SK-N-SH (cell line): ENCODE data around the gene TMEM126A. TPM values are rescaled to one million over a fixed set of nuclear protein-coding genes. Genes with fewer than 3 reads are reported as not detected.

Experiments
- CTCF ChIA-PET: fragments of 300-600, 350-600 bp; formaldehyde crosslinking; extraction: SDS; loops from one replicate; lab custom pipeline; 2021; lab: Yijun Ruan, JAX
- POLR2A ChIA-PET: fragments of 350-600 bp; sonication (Branson Sonifier 250); formaldehyde crosslinking; extraction: SDS; loops from one replicate; lab custom pipeline; 2020; ENCODE audit warnings: antibody characterized with exemption, inconsistent platforms; lab: Yijun Ruan, JAX
- DNase-seq: peaks from one replicate; pipeline ENCODE4 v3.0.0; 2012
- H2AFZ ChIP-seq: fragments of 200-600 bp; sonication (generic); 2 replicates; pipeline ENCODE4 v1.8.1; 2016; ENCODE audit warnings: antibody characterized with exemption, mild to moderate bottlenecking, low read depth
- H3F3A ChIP-seq: fragments of 200-600 bp; sonication (generic); replicated peaks from 2 replicates; pipeline ENCODE3; 2016; ENCODE audit warnings: antibody characterized with exemption, mild to moderate bottlenecking; ENCODE audit not compliant: insufficient read depth
- H3K27ac ChIP-seq, 2 experiments: fragments of 200-500 bp in 1 of 2; fragments of 200-600 bp in 1 of 2; sonication (Bioruptor generic) in 1 of 2; sonication (generic), shearing (Covaris generic) in 1 of 2; 2 replicates each; pipeline versions ENCODE4 v1.5.1 to v1.6.1; 2014 to 2016; ENCODE audit warnings: low read depth in 2 of 2, inconsistent platforms in 1 of 2, low read length in 1 of 2, mild to moderate bottlenecking in 1 of 2, mixed read lengths in 1 of 2
- H3K27me3 ChIP-seq: fragments of 200-600 bp; sonication (generic), shearing (Covaris generic); 2 replicates; pipeline ENCODE4 v1.6.1; 2016; ENCODE audit warnings: mixed run types; ENCODE audit not compliant: insufficient read depth
- H3K36me3 ChIP-seq, 2 experiments: fragments of 200-500 bp in 1 of 2; fragments of 200-600 bp in 1 of 2; sonication (Bioruptor generic) in 1 of 2; sonication (generic) in 1 of 2; replicated peaks in 1 of 2; 2 replicates each; pipeline versions ENCODE3 to v1.5.1; 2014 to 2016; ENCODE audit warnings: low read length in 1 of 2, mild to moderate bottlenecking in 1 of 2; ENCODE audit not compliant: insufficient read depth in 2 of 2, control insufficient read depth in 1 of 2
- H3K4me1 ChIP-seq, 2 experiments: fragments of 200-500 bp in 1 of 2; fragments of 200-600 bp in 1 of 2; sonication (Bioruptor generic) in 1 of 2; sonication (generic), shearing (Covaris generic) in 1 of 2; 2 replicates each; pipeline versions ENCODE4 v1.5.1 to v1.6.1; 2014 to 2016; ENCODE audit warnings: low read depth in 1 of 2, low read length in 1 of 2, mixed run types in 1 of 2; ENCODE audit not compliant: insufficient read depth in 2 of 2, control insufficient read depth in 1 of 2
- H3K4me2 ChIP-seq: fragments of 200-600 bp; sonication (generic), shearing (Covaris generic); 2 replicates; pipeline ENCODE4 v1.6.1; 2017; ENCODE audit warnings: mixed run types
- H3K4me3 ChIP-seq, 2 experiments: fragments of 200-500 bp in 1 of 2; fragments of 200-600 bp in 1 of 2; sonication (Bioruptor generic) in 1 of 2; sonication (generic), shearing (Covaris generic) in 1 of 2; 2 replicates each; pipeline versions ENCODE4 v1.5.1 to v1.8.1; 2014 to 2016; ENCODE audit warnings: low read depth in 2 of 2, inconsistent platforms in 1 of 2, low read length in 1 of 2, mild to moderate bottlenecking in 1 of 2, mixed read lengths in 1 of 2, moderate library complexity in 1 of 2
- H3K79me2 ChIP-seq: fragments of 200-600 bp; sonication (generic); 2 replicates; pipeline ENCODE4 v1.8.1; 2017; ENCODE audit warnings: mild to moderate bottlenecking; ENCODE audit not compliant: insufficient read depth
- H3K9ac ChIP-seq: fragments of 200-600 bp; sonication (generic); 2 replicates; pipeline ENCODE4 v1.6.1; 2017; ENCODE audit warnings: mixed run types
- H3K9me2 ChIP-seq: fragments of 200-600 bp; sonication (generic); 2 replicates; pipeline ENCODE4 v1.6.1; 2017; ENCODE audit warnings: mixed run types
- H3K9me3 ChIP-seq: fragments of 200-600 bp; sonication (generic); 2 replicates; pipeline ENCODE4 v1.6.1; 2017; ENCODE audit warnings: mixed run types, mild to moderate bottlenecking, moderate library complexity
- H4K20me1 ChIP-seq: fragments of 200-600 bp; sonication (generic); 2 replicates; pipeline ENCODE4 v1.6.1; 2017; ENCODE audit warnings: mild to moderate bottlenecking, mixed run types; ENCODE audit not compliant: insufficient read depth
- CHD2 ChIP-seq: fragments of 150-350 bp; IDR thresholded peaks from 2 replicates; pipeline ENCODE4 v1.6.1; 2018; ENCODE audit warnings: low read length; ENCODE audit not compliant: partially characterized antibody
- EZH2phosphoT487 ChIP-seq: fragments of 200-600 bp; sonication (generic); IDR thresholded peaks from 2 replicates; pipeline ENCODE4 v1.6.1; 2017; ENCODE audit warnings: low read depth, mixed run types, mild to moderate bottlenecking, antibody characterized with exemption, moderate library complexity, borderline replicate concordance
- FOXM1 ChIP-seq: IDR thresholded peaks from 2 replicates; pipeline ENCODE4 v1.4.0; 2012; ENCODE audit warnings: low read depth, mild to moderate bottlenecking
- GABPA ChIP-seq: IDR thresholded peaks from 2 replicates; pipeline ENCODE4 v1.4.0; 2012; ENCODE audit warnings: low read depth, mild to moderate bottlenecking
- JUND ChIP-seq: IDR thresholded peaks from 2 replicates; pipeline ENCODE4 v1.4.0; 2012
- MAX ChIP-seq: IDR thresholded peaks from 2 replicates; pipeline ENCODE4 v1.4.0; 2012; ENCODE audit warnings: low read depth
- MEF2A ChIP-seq: IDR thresholded peaks from 2 replicates; pipeline ENCODE4 v1.4.0; 2012; ENCODE audit warnings: low read depth, borderline replicate concordance
- NFIC ChIP-seq: IDR thresholded peaks from 2 replicates; pipeline ENCODE4 v1.4.0; 2012; ENCODE audit warnings: borderline replicate concordance
- POLR2AphosphoS5 ChIP-seq: IDR thresholded peaks from 2 replicates; pipeline ENCODE4 v1.6.1; 2012; ENCODE audit warnings: low read depth, low read length
- RAD21 ChIP-seq: IDR thresholded peaks from 2 replicates; pipeline ENCODE4 v1.6.1; 2012; ENCODE audit warnings: mild to moderate bottlenecking, low read length
- RCOR1 ChIP-seq: fragments of 150-350 bp; IDR thresholded peaks from 2 replicates; pipeline ENCODE4 v1.6.1; 2017; ENCODE audit warnings: antibody characterized with exemption, low read length
- REST ChIP-seq: IDR thresholded peaks from 2 replicates; pipeline ENCODE4 v1.6.1; 2012; ENCODE audit warnings: mild to moderate bottlenecking, low read depth, low read length, moderate library complexity
- RFX5 ChIP-seq: IDR thresholded peaks from 2 replicates; pipeline ENCODE4 v1.6.1; 2012; ENCODE audit warnings: mild to moderate bottlenecking, improper control_type of control experiment, low read length
- TAF1 ChIP-seq: IDR thresholded peaks from 2 replicates; pipeline ENCODE4 v1.6.1; 2012; ENCODE audit warnings: low read depth, mild to moderate bottlenecking, low read length, moderate library complexity, borderline replicate concordance
- TEAD4 ChIP-seq: IDR thresholded peaks from 2 replicates; pipeline ENCODE4 v1.4.0; 2012; ENCODE audit warnings: mild to moderate bottlenecking, borderline replicate concordance; ENCODE audit not compliant: insufficient read depth
- USF1 ChIP-seq: IDR thresholded peaks from 2 replicates; pipeline ENCODE4 v1.4.0; 2012; ENCODE audit warnings: low read depth, borderline replicate concordance
- YY1 ChIP-seq: IDR thresholded peaks from 2 replicates; pipeline ENCODE4 v1.4.0; 2012; ENCODE audit warnings: low read depth, mild to moderate bottlenecking
- WGBS: methylation state at CpG from one replicate; pipeline ENCODE4 v1.1.6; 2017; ENCODE audit warnings: low lambda C conversion rate; 5-methylcytosine and 5-hydroxymethylcytosine counted together
- polyA plus RNA-seq, 3 experiments: library from polyadenylated mRNA; depleted of rRNA; stranded (reverse); fragments of >200 nt; gene quantifications; 2 replicates each; pipeline ENCODE4 v1.2.3, GENCODE V29; 2012
- TF ChIP-seq, protein P1 (sequence below): fragments of 150-350 bp; IDR thresholded peaks from 2 replicates; pipeline ENCODE4 v1.6.1; 2016; ENCODE audit warnings: mild to moderate bottlenecking, low read depth, low read length

The TMEM126A gene
- polyA plus RNA-seq, 1 of the 3 experiments (the other 2 are of a cell fraction), result 30.5 TPM

DNA sequence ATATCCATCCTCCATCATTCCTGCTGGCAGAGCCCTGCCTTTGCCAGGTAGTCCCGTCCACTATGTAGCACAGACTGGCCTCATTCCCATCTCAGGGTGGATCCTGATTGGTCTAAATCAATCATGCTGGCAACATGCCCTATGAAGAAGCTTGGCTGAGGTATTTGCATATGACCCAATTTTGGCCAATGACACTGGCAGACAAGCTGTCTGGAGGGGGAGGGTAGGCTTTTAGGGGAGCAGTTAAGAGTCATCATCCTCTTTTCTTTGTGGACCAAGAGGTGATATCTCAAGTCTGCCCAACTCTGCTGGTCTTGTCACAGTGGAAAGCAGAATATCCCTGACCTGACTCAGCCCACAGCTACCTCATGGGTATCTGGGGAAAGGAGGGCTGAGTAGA, 33.1 kb downstream of the TMEM126A start:
- 82% methylated on average over 1 of the region's 1 CpG for WGBS
- Histone ChIP-seq H3K9ac (no peak overlapping the region), H3K4me1 (peaks cover 0 to 14% of the 10 kb centered on the region in 2 experiments; a peak in 3 of 4 replicates), H4K20me1 (no peaks in the 10 kb centered on the region), H3K9me3 (no peaks in the 10 kb centered on the region), H3K27me3 (no peaks in the 10 kb centered on the region), H3K4me2 (no peak overlapping the region), H3F3A (peaks cover 14% of the 10 kb centered on the region), H3K27ac (no peak overlapping the region), H3K9me2 (no peaks in the 10 kb centered on the region), H3K4me3 (no peak overlapping the region), H3K79me2 (no peaks in the 10 kb centered on the region; the same call in 1 of the 2 replicates), H2AFZ (no peak overlapping the region), H3K36me3 (no peaks in the 10 kb centered on the region)
- no peak for TF ChIP-seq RFX5
- no peak for TF ChIP-seq FOXM1
- TF ChIP-seq JUND, result no peak
- no peak for TF ChIP-seq EZH2phosphoT487
- no peak for TF ChIP-seq RAD21
- no peak for TF ChIP-seq NFIC
- CTCF ChIA-PET, result interaction anchor here (1.2 kb wide), 1 partner anchor 16 kb away, joined by 3 read pairs; the partner anchor contains the start of gene CREBZF
- POLR2A ChIA-PET, result no interaction called here
- peak; percentile 48 for DNase-seq

DNA sequence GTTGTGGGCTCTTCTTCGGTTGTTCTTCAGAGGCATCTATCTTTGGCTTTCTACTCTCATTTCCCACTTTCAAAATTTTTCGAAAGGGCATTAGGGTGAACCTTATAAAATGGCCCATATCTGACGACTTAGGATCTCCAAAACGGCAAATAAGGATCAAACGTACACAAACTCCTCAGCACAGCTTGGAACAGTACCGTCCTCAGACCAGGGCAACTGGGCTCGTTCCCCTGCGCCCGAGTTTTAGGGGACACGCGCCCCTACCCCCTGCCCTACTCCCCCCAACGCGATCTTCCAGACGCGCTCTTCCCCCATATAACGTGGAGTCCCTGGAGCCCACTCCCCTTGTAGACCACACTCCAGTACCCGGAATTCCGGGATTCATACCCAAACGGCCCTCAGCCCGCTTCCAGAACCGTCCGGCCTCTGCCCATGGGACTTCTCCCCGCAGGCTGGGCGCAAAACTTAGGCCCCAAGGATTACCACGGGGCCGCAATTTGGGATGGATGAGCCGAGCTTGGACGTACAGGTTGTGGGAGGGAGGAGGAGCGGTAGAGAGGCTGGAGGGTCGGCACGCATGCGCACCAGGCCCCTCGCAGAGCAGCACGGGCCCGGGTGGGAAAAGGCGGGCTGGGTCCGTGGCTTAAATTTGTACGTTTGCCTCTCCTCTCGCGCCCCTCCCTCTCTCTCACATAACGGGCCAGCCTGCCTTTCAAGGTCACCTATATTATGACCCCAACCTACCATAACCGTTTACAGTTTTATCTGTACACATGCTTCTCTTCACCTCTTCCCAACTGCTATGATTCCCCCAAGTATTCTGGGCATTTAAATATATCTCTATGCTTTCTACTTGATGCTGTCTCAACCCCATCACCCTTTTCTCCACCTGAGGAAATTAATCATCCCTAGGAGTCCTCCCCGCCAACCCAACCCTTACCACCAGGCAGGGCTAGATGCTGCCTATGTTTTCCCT, 34.9 kb downstream of the TMEM126A start:
- Histone ChIP-seq H3K4me3 (peak overlapping the region; percentile 60 to 62), H4K20me1 (no peaks in the 10 kb centered on the region), H3K79me2 (no peaks in the 10 kb centered on the region; the same call in 1 of the 2 replicates), H3F3A (peaks cover 18% of the 10 kb centered on the region), H3K4me1 (peaks cover 0 to 14% of the 10 kb centered on the region in 2 experiments; a peak in 3 of 4 replicates), H3K9me2 (no peaks in the 10 kb centered on the region), H3K4me2 (peak overlapping the region; percentile 75), H3K27me3 (no peaks in the 10 kb centered on the region), H3K27ac (peak overlapping the region in 1 of 2 experiments; percentile 55; a peak in 1 of 4 replicates), H2AFZ (peak overlapping the region; percentile 89), H3K9me3 (no peaks in the 10 kb centered on the region), H3K36me3 (no peaks in the 10 kb centered on the region), H3K9ac (peak overlapping the region; percentile 70)
- DNase-seq, result peak; percentile 81
- CTCF ChIA-PET, result interaction anchor here (2.2 kb wide), 1 partner anchor 13 kb away, joined by 8 read pairs; no protein-coding TSS in a partner anchor
- POLR2A ChIA-PET, result interaction anchor here (2.1 kb wide), 1 partner anchor 18 kb away, joined by 7 read pairs; the partner anchor contains the start of gene CREBZF
- 60% methylated on average over 41 of the region's 43 CpGs for WGBS
- TF ChIP-seq MEF2A (no peak), CHD2 (peak; percentile 9), TAF1 (no peak), GABPA (no peak), JUND (no peak), REST (no peak), MAX (no peak), USF1 (no peak), TEAD4 (no peak), RCOR1 (no peak), YY1 (no peak), POLR2AphosphoS5 (peak; percentile 67), FOXM1 (no peak)
- TF ChIP-seq, protein P1, sequence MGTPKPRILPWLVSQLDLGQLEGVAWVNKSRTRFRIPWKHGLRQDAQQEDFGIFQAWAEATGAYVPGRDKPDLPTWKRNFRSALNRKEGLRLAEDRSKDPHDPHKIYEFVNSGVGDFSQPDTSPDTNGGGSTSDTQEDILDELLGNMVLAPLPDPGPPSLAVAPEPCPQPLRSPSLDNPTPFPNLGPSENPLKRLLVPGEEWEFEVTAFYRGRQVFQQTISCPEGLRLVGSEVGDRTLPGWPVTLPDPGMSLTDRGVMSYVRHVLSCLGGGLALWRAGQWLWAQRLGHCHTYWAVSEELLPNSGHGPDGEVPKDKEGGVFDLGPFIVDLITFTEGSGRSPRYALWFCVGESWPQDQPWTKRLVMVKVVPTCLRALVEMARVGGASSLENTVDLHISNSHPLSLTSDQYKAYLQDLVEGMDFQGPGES, result no peak
